A549 treated with ZK216348 at 1 μM for 4 hours (cell line): ENCODE results near the gene ZNF746. TPM values are rescaled to one million over a fixed set of nuclear protein-coding genes. Genes with fewer than 3 reads are reported as not detected.

Source experiments
- total RNA-seq: library from RNA; stranded (reverse); fragments of 200-300 nt; extraction: Qiagen RNA extraction; gene quantifications from 5 replicates; pipeline ENCODE4 v1.2.3, GENCODE V29; 2022; ENCODE audit warnings: low read depth

Gene ZNF746
- total RNA-seq = 13.8 to 20.3 TPM (median 19.1 TPM) in 5 replicates

GRCh38 chr7:149497467-149498261 is at the start of gene ZNF746:
TSS of gene ZNF746 (minus strand) at chr7:149497809. CDS start at chr7:149497536, 273 bp downstream.

GRCh38 chr7:149460493-149461277 is 36.9 kb downstream of the ZNF746 start, which contains the start of gene ZNF777:
TSS of gene ZNF777 (minus strand) at chr7:149461062. CDS start at chr7:149456022, 5,040 bp downstream.

Other genes starting within 250 kb of the ZNF746 start
- 4.0 to 7.6 TPM (median 6.8 TPM) in 5 replicates for gene ZNF783, start 235.6 kb downstream of the ZNF746 start, total RNA-seq
- gene ZNF777, start 36.7 kb downstream of the ZNF746 start, total RNA-seq = 14.6 to 23.2 TPM (median 21.6 TPM) in 5 replicates